Measurements from ENCODE around the gene KLK1. TPM values are rescaled to one million over a fixed set of nuclear protein-coding genes. Genes with fewer than 3 reads are reported as not detected.
"Not testable (repeated sequence)": the region's sequence is repeated elsewhere in the genome, so short reads cannot be mapped to it uniquely, and the experiment has no call there.

Gene KLK1
- total RNA-seq, 1 experiment from 2014 or later = not detected

GRCh38 chr19:50795664-50796073, 27.9 kb downstream of the KLK1 start:
- H3K36me3 ChIP-seq (replicated peaks; ENCODE audit: control insufficient read depth, insufficient read depth, low read length) = peaks cover 26% of the 10 kb centered on the region

GRCh38 chr19:50794876-50795663, 28.5 kb downstream of the KLK1 start:
- H3K27me3 ChIP-seq (ENCODE audit: control insufficient read depth, insufficient read depth, low read length) = no peaks in the 10 kb centered on the region
- no peak overlapping the region for H3K4me3 ChIP-seq (ENCODE audit: insufficient read depth, low read depth, low read length)
- peaks cover 22% of the 10 kb centered on the region for H3K36me3 ChIP-seq (replicated peaks; ENCODE audit: control insufficient read depth, insufficient read depth, low read length)
- DNase-seq = peak; percentile 83

More at GRCh38 chr19:50795664-50796073, 27.9 kb downstream of the KLK1 start:
- no peak overlapping the region for H3K4me3 ChIP-seq (ENCODE audit: insufficient read depth, low read depth, low read length)
- DNase-seq = no peak
- no peaks in the 10 kb centered on the region for H3K27me3 ChIP-seq (ENCODE audit: control insufficient read depth, insufficient read depth, low read length)

- no peak for DNase-seq
These were observed 29.3 kb downstream of the KLK1 start for GRCh38 chr19:50794074-50794875.

GRCh38 chr19:50793558-50794065, 30.0 kb downstream of the KLK1 start:
- peak; percentile 62 for DNase-seq
- H3K27me3 ChIP-seq (ENCODE audit: control insufficient read depth, insufficient read depth, low read length) = peaks cover 1% of the 10 kb centered on the region; the same call in 1 of the 2 replicates
- no peak overlapping the region for H3K4me3 ChIP-seq (ENCODE audit: insufficient read depth, low read depth, low read length)
- H3K36me3 ChIP-seq (replicated peaks; ENCODE audit: control insufficient read depth, insufficient read depth, low read length) = peaks cover 8% of the 10 kb centered on the region

More at GRCh38 chr19:50794074-50794875, 29.3 kb downstream of the KLK1 start:
- H3K4me3 ChIP-seq (ENCODE audit: insufficient read depth, low read depth, low read length) = no peak overlapping the region
- no peaks in the 10 kb centered on the region for H3K27me3 ChIP-seq (ENCODE audit: control insufficient read depth, insufficient read depth, low read length)
- H3K36me3 ChIP-seq (replicated peaks; ENCODE audit: control insufficient read depth, insufficient read depth, low read length) = peaks cover 14% of the 10 kb centered on the region

- Histone ChIP-seq H3K36me3 (replicated peaks; ENCODE audit: control insufficient read depth, insufficient read depth, low read length) (no peaks in the 10 kb centered on the region; the same call in 1 of the 2 replicates), H3K4me3 (ENCODE audit: insufficient read depth, low read depth, low read length) (no peak overlapping the region), H3K27me3 (ENCODE audit: control insufficient read depth, insufficient read depth, low read length) (peaks cover 1% of the 10 kb centered on the region; the same call in 1 of the 2 replicates)
- no peak for DNase-seq
These were observed 31.0 kb downstream of the KLK1 start for GRCh38 chr19:50792272-50793250.

GRCh38 chr19:50791594-50792271, 31.9 kb downstream of the KLK1 start:
- no peaks in the 10 kb centered on the region; the same call in 1 of the 2 replicates for H3K36me3 ChIP-seq (replicated peaks; ENCODE audit: control insufficient read depth, insufficient read depth, low read length)
- DNase-seq = peak; percentile 69
- H3K27me3 ChIP-seq (ENCODE audit: control insufficient read depth, insufficient read depth, low read length) = peaks cover 1% of the 10 kb centered on the region; the same call in 1 of the 2 replicates
- H3K4me3 ChIP-seq (ENCODE audit: insufficient read depth, low read depth, low read length) = no peak overlapping the region

GRCh38 chr19:50790922-50791467, 32.6 kb downstream of the KLK1 start:
- DNase-seq = no peak
- no peak overlapping the region for H3K4me3 ChIP-seq (ENCODE audit: insufficient read depth, low read depth, low read length)
- no peaks in the 10 kb centered on the region; the same call in 1 of the 2 replicates for H3K36me3 ChIP-seq (replicated peaks; ENCODE audit: control insufficient read depth, insufficient read depth, low read length)
- H3K27me3 ChIP-seq (ENCODE audit: control insufficient read depth, insufficient read depth, low read length) = peaks cover 1% of the 10 kb centered on the region; the same call in 1 of the 2 replicates

GRCh38 chr19:50790396-50790795, 33.2 kb downstream of the KLK1 start, which contains the start of gene ACP4:
ACP4 (plus strand) TSS chr19:50790415; CDS start chr19:50790415, 0 bp downstream.
- Histone ChIP-seq H3K27me3 (ENCODE audit: control insufficient read depth, insufficient read depth, low read length) (peaks cover 1% of the 10 kb centered on the region; the same call in 1 of the 2 replicates), H3K4me3 (ENCODE audit: insufficient read depth, low read depth, low read length) (no peak within 1 kb of the TSS), H3K36me3 (replicated peaks; ENCODE audit: control insufficient read depth, insufficient read depth, low read length) (no peaks in the 10 kb centered on the region)
- peak; percentile 67 for DNase-seq

- Histone ChIP-seq H3K4me3 (ENCODE audit: insufficient read depth, low read depth, low read length) (no peak overlapping the region), H3K36me3 (replicated peaks; ENCODE audit: control insufficient read depth, insufficient read depth, low read length) (no peaks in the 10 kb centered on the region), H3K27me3 (ENCODE audit: control insufficient read depth, insufficient read depth, low read length) (peaks cover 6% of the 10 kb centered on the region)
- no peak for DNase-seq
These were observed 38.3 kb downstream of the KLK1 start for GRCh38 chr19:50785329-50785728.

GRCh38 chr19:50784710-50785109, 38.9 kb downstream of the KLK1 start:
- Histone ChIP-seq H3K27me3 (ENCODE audit: control insufficient read depth, insufficient read depth, low read length) (peaks cover 11% of the 10 kb centered on the region), H3K36me3 (replicated peaks; ENCODE audit: control insufficient read depth, insufficient read depth, low read length) (no peaks in the 10 kb centered on the region), H3K4me3 (ENCODE audit: insufficient read depth, low read depth, low read length) (no peak overlapping the region)
- no peak for DNase-seq

GRCh38 chr19:50783848-50784152, 39.8 kb downstream of the KLK1 start:
- not testable (repeated sequence) for H3K36me3 ChIP-seq (replicated peaks; ENCODE audit: control insufficient read depth, insufficient read depth, low read length); DNase-seq; H3K4me3 ChIP-seq (ENCODE audit: insufficient read depth, low read depth, low read length)
- peaks cover 19% of the 10 kb centered on the region for H3K27me3 ChIP-seq (ENCODE audit: control insufficient read depth, insufficient read depth, low read length)

- no peak overlapping the region for H3K4me3 ChIP-seq (ENCODE audit: insufficient read depth, low read depth, low read length)
- DNase-seq = no peak
- H3K27me3 ChIP-seq (ENCODE audit: control insufficient read depth, insufficient read depth, low read length) = peaks cover 41% of the 10 kb centered on the region
- no peaks in the 10 kb centered on the region for H3K36me3 ChIP-seq (replicated peaks; ENCODE audit: control insufficient read depth, insufficient read depth, low read length)
These were observed 42.7 kb downstream of the KLK1 start for GRCh38 chr19:50780753-50781435.

Data from H7 (cell line).